ENCODE results near the gene MYBPH.

DNA sequence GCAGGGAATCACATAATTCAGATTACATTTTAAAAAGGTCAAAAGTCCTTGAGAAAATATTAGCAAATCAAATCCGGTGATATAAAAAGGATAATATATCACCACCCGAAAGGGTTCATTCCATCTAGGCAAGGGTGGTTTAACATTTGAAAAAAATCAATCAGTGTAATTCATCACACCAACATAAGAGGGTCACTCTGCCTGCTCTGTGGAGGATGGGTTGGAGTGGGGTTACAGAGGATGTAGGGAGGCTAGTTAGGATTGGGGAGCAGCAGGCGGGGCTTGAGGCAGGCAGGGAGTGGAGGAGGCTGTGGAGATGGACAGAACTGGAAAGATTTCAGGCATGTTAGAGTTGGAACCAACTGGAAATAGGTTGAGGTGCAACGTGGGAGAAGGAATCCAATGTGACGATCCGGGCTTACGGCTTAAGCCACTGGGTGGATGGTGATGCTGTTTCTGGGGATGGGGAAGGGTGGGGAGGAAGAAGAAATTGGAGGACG lies 35.6 kb downstream of the MYBPH start:
- TF ChIP-seq, protein P1, sequence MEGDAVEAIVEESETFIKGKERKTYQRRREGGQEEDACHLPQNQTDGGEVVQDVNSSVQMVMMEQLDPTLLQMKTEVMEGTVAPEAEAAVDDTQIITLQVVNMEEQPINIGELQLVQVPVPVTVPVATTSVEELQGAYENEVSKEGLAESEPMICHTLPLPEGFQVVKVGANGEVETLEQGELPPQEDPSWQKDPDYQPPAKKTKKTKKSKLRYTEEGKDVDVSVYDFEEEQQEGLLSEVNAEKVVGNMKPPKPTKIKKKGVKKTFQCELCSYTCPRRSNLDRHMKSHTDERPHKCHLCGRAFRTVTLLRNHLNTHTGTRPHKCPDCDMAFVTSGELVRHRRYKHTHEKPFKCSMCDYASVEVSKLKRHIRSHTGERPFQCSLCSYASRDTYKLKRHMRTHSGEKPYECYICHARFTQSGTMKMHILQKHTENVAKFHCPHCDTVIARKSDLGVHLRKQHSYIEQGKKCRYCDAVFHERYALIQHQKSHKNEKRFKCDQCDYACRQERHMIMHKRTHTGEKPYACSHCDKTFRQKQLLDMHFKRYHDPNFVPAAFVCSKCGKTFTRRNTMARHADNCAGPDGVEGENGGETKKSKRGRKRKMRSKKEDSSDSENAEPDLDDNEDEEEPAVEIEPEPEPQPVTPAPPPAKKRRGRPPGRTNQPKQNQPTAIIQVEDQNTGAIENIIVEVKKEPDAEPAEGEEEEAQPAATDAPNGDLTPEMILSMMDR (IDR thresholded peaks at IDR 0.05; ENCODE audit: insufficient read depth, low read depth, low read length), result no peak
- no peak for TF ChIP-seq EZH2 (IDR thresholded peaks at IDR 0.05; ENCODE audit: insufficient read depth, low read length)

Measured in astrocyte (in vitro differentiated cells and primary cell).